H1 (cell line): Measurements from ENCODE around the gene NFIA. TPM values are rescaled to one million over a fixed set of nuclear protein-coding genes. Genes with fewer than 3 reads are reported as not detected.

Experiments
- ATF2 ChIP-seq: IDR thresholded peaks from 2 replicates; pipeline ENCODE4 v1.6.1; 2012; ENCODE audit warnings: low read length, inconsistent platforms
- HDAC6 ChIP-seq: IDR thresholded peaks from one replicate; pipeline ENCODE4 v1.7.1; 2012; ENCODE audit warnings: low read depth, mild to moderate bottlenecking, inconsistent platforms, low read length, moderate library complexity
- SIX5 ChIP-seq: IDR thresholded peaks from 2 replicates; pipeline ENCODE4 v1.6.1; 2011; ENCODE audit warnings: mild to moderate bottlenecking, low read depth, low read length
- polyA plus RNA-seq, 7 experiments: library from polyadenylated mRNA; depleted of rRNA in 3 of 7; stranded (reverse) in 5 of 7; unstranded in 2 of 7; fragments of >200 nt in 5 of 7; fragments of 200-250 nt in 2 of 7; gene quantifications; 1 replicate in 5 of 7; 2 replicates in 1 of 7; 4 replicates in 1 of 7; pipeline versions ENCODE4 v1.2.1 to v1.2.3, GENCODE V29; 2011 to 2013; ENCODE audit warnings: missing spikeins in 2 of 7, mixed read lengths in 2 of 7
- total RNA-seq: library from RNA; stranded (reverse); fragmentation: NEBNext Ultra II Directional; extraction: Animal tissue kit (Norgen Biotek cat#: 25700); gene quantifications from 2 replicates; pipeline ENCODE4 v1.2.1, GENCODE V29; 2021

NFIA gene
- total and polyA plus RNA-seq, 2 of the 8 experiments (the other 6 are each of a cell fraction or from before 2014, with no cell fraction given) = 1.8 to 2.3 TPM

- TF ChIP-seq HDAC6 (no peak), ATF2 (no peak), SIX5 (no peak)
Observed at GRCh38 chr1:61426254-61426653, 343.9 kb downstream of the NFIA start (continued).
